ENCODE results near the gene PTPRM. TPM values are rescaled to one million over a fixed set of nuclear protein-coding genes. Genes with fewer than 3 reads are reported as not detected.
A peak's percentile ranks its signal among the peaks of the same experiment; 100 is the strongest.

Gene PTPRM
- total RNA-seq, 1 experiment from 2014 or later, result 6.2 TPM

- Histone ChIP-seq H4K20me1 (ENCODE audit: control insufficient read depth, insufficient read depth, insufficient read length) (no peaks in the 10 kb centered on the region), H3K79me2 (ENCODE audit: insufficient read depth, low read length) (no peaks in the 10 kb centered on the region), H3K23ac (ENCODE audit: insufficient read length, low read depth, low read length) (no peak overlapping the region), H3K4me2 (ENCODE audit: insufficient read depth, insufficient read length, low read length) (no peak overlapping the region), H3K27me3 (ENCODE audit: insufficient read depth, low read length) (no peaks in the 10 kb centered on the region), H2AFZ (ENCODE audit: low read length) (no peak overlapping the region), H4K5ac (ENCODE audit: insufficient read length, low read depth, low read length) (no peak overlapping the region), H2BK20ac (ENCODE audit: low read depth, low read length, poor library complexity, severe bottlenecking) (no peak overlapping the region), H2BK12ac (ENCODE audit: insufficient read length, low read depth, low read length) (no peak overlapping the region), H3K9ac (ENCODE audit: extremely low read depth, insufficient read length, low read length) (no peak overlapping the region), H3K4ac (ENCODE audit: low read depth, low read length) (no peak overlapping the region), H3K18ac (ENCODE audit: insufficient read length, low read depth, low read length) (no peak overlapping the region), H3K27ac (ENCODE audit: insufficient read length, low read depth, low read length) (no peak overlapping the region), H2AK5ac (ENCODE audit: insufficient read length, low read length) (no peak overlapping the region), H2BK5ac (ENCODE audit: insufficient read length, low read length) (no peak overlapping the region), H4K91ac (ENCODE audit: insufficient read length, low read depth, low read length) (no peak overlapping the region), H3K14ac (ENCODE audit: insufficient read depth, low read length) (no peak overlapping the region), H3K4me1 (ENCODE audit: insufficient read depth, low read length) (no peaks in the 10 kb centered on the region; the same call in 1 of the 2 replicates), H3K79me1 (ENCODE audit: insufficient read depth, low read depth, low read length, poor library complexity, severe bottlenecking) (no peaks in the 10 kb centered on the region), H2BK120ac (ENCODE audit: low read depth, low read length, poor library complexity, severe bottlenecking) (no peak overlapping the region), H3K56ac (ENCODE audit: insufficient read length, low read depth, low read length) (no peak overlapping the region), H3T11ph (ENCODE audit: low read length) (no peak overlapping the region), H3K23me2 (ENCODE audit: insufficient read length, low read depth, low read length, poor library complexity, severe bottlenecking) (no peaks in the 10 kb centered on the region), H2BK15ac (ENCODE audit: low read depth, low read length) (no peak overlapping the region), H4K8ac (replicated peaks; ENCODE audit: insufficient read length, low read depth, low read length) (no peak overlapping the region), H3K9me3 (ENCODE audit: control insufficient read depth, low read depth, low read length) (no peaks in the 10 kb centered on the region)
- WGBS (ENCODE audit: extremely low coverage, insufficient read length, low lambda C conversion rate), result no CpG with 5 or more reads among the region's 4 CpGs
- Mint-ChIP-seq H3K9me3 (peaks cover 0 to 6% of the 10 kb centered on the region in 2 experiments; a peak in 2 of 5 replicates), H3K27ac (peak overlapping the region in 1 of 3 experiments; percentile 42; a peak in 1 of 7 replicates), H3K4me3 (no peak overlapping the region), H3K4me1 (peaks cover 28% of the 10 kb centered on the region in 2 experiments), H3K27me3 (ENCODE audit: low read depth) (no peaks in the 10 kb centered on the region), H3K36me3 (ENCODE audit: insufficient read depth in 1 of 3, low read depth in 3 of 3) (peaks cover 0 to 5% (median 4%) of the 10 kb centered on the region in 3 experiments; a peak in 2 of 7 replicates)
- no peak for DNase-seq
- peak; percentile 52 for TF ChIP-seq CTCF (conservative IDR thresholded peaks at IDR 0.05)
Measured at GRCh38 chr18:7735196-7735595, 168.1 kb downstream of the PTPRM start.
